Fibroblast of lung (primary cell): Measurements from ENCODE around the gene UTP25. TPM values are rescaled to one million over a fixed set of nuclear protein-coding genes. Genes with fewer than 3 reads are reported as not detected.

Experiments used
- DNase-seq, 2 donors: peaks; one replicate each; pipeline versions ENCODE4 v3.0.0 to v3.0.0-alpha.2; 2010; ENCODE audit warnings: low read depth in 2 of 2
- H2AFZ ChIP-seq: 2 replicates; pipeline ENCODE4 v1.5.1; 2012; ENCODE audit warnings: low read length, control low read depth, inconsistent platforms
- H3K27ac ChIP-seq: 2 replicates; pipeline ENCODE4 v1.5.1; 2011; ENCODE audit warnings: low read length, control low read depth; ENCODE audit not compliant: insufficient read depth
- H3K27me3 ChIP-seq: 2 replicates; pipeline ENCODE4 v1.5.1; 2011; ENCODE audit warnings: mild to moderate bottlenecking, low read length; ENCODE audit not compliant: control insufficient read depth, insufficient read depth
- H3K36me3 ChIP-seq: 2 replicates; pipeline ENCODE4 v1.5.1; 2011; ENCODE audit warnings: low read length; ENCODE audit not compliant: control insufficient read depth, insufficient read depth
- H3K4me1 ChIP-seq: 2 replicates; pipeline ENCODE4 v1.5.1; 2011; ENCODE audit warnings: low read length; ENCODE audit not compliant: control insufficient read depth, insufficient read depth; ENCODE audit errors: extremely low read depth
- H3K4me2 ChIP-seq: 2 replicates; pipeline ENCODE4 v1.5.1; 2011; ENCODE audit warnings: low read length, control low read depth; ENCODE audit not compliant: insufficient read depth; ENCODE audit errors: extremely low read depth
- H3K4me3 ChIP-seq, 4 experiments: fragments of 200-600 bp in 1 of 4; sonication (generic) in 1 of 4; replicated peaks in 1 of 4; 2 replicates each; pipeline ENCODE4 v1.5.1; 2011 to 2016; ENCODE audit warnings: low read length in 4 of 4, low read depth in 3 of 4, mild to moderate bottlenecking in 3 of 4, control low read depth in 2 of 4, inconsistent platforms in 1 of 4, mixed read lengths in 1 of 4; ENCODE audit not compliant: insufficient read depth in 1 of 4; ENCODE audit errors: control extremely low read depth in 1 of 4
- H3K79me2 ChIP-seq: 2 replicates; pipeline ENCODE4 v1.5.1; 2012; ENCODE audit warnings: mild to moderate bottlenecking, low read length, inconsistent platforms; ENCODE audit not compliant: control insufficient read depth, insufficient read depth
- H3K9ac ChIP-seq: 2 replicates; pipeline ENCODE4 v1.5.1; 2011; ENCODE audit warnings: mild to moderate bottlenecking, low read length, control low read depth; ENCODE audit not compliant: insufficient read depth
- H3K9me3 ChIP-seq: 2 replicates; pipeline ENCODE4 v1.5.1; 2012; ENCODE audit warnings: low read depth, low read length; ENCODE audit not compliant: control insufficient read depth, insufficient read depth
- H4K20me1 ChIP-seq: 2 replicates; pipeline ENCODE4 v1.5.1; 2011; ENCODE audit warnings: low read length; ENCODE audit not compliant: control insufficient read depth, insufficient read depth; ENCODE audit errors: extremely low read depth
- CTCF ChIP-seq, 2 donors: IDR thresholded peaks in 1 of 2; conservative IDR thresholded peaks in 1 of 2; 1 replicate in 1 of 2; 2 replicates in 1 of 2; pipeline ENCODE4 v1.5.1; 2011 to 2012; ENCODE audit warnings: low read length in 2 of 2, control low read depth in 1 of 2, inconsistent platforms in 1 of 2, low read depth in 1 of 2, mild to moderate bottlenecking in 1 of 2
- EZH2 ChIP-seq: IDR thresholded peaks from 2 replicates; pipeline ENCODE4 v1.5.1; 2012; ENCODE audit warnings: low read length, control low read depth, mild to moderate bottlenecking; ENCODE audit errors: missing control alignments
- polyA plus RNA-seq, 2 donors: library from polyadenylated mRNA; depleted of rRNA in 1 of 2; stranded (reverse) in 1 of 2; unstranded in 1 of 2; fragments of >200 nt; gene quantifications; 2 replicates each; pipeline ENCODE4 v1.2.1, GENCODE V29; 2011 to 2012; ENCODE audit warnings: missing spikeins in 1 of 2
- total RNA-seq: library from RNA; depleted of rRNA; stranded (reverse); fragments of >200 nt; gene quantifications from 2 replicates; pipeline ENCODE4 v1.2.1, GENCODE V29; 2014

Gene UTP25
- total and polyA plus RNA-seq, 2 donors (not counting 1 experiment from before 2014, with no cell fraction given) = 10.4 to 12.3 TPM

GRCh38 chr1:209785592-209785991 lies 42.2 kb upstream of the UTP25 start:
- Histone ChIP-seq H3K36me3 (no peaks in the 10 kb centered on the region), H3K79me2 (no peaks in the 10 kb centered on the region), H3K4me2 (no peak overlapping the region), H3K4me3 (no peak overlapping the region), H3K4me1 (no peaks in the 10 kb centered on the region), H3K27me3 (peaks cover 4% of the 10 kb centered on the region), H3K27ac (no peak overlapping the region), H3K9me3 (no peaks in the 10 kb centered on the region), H3K9ac (no peak overlapping the region), H4K20me1 (no peaks in the 10 kb centered on the region), H2AFZ (no peak overlapping the region)
- no peak for DNase-seq
- TF ChIP-seq EZH2 (no peak), CTCF (conservative IDR thresholded peaks at IDR 0.05 in 1 of 2, IDR thresholded peaks at IDR 0.05 in 1 of 2; ENCODE audit: low read depth in 1 of 2, low read length in 2 of 2) (no peak)

GRCh38 chr1:209786146-209786545 lies 41.6 kb upstream of the UTP25 start:
- no peak for TF ChIP-seq EZH2
- TF ChIP-seq CTCF (conservative IDR thresholded peaks at IDR 0.05 in 1 of 2, IDR thresholded peaks at IDR 0.05 in 1 of 2; ENCODE audit: low read depth in 1 of 2, low read length in 2 of 2) = no peak
- Histone ChIP-seq H3K9ac (no peak overlapping the region), H3K27ac (no peak overlapping the region), H4K20me1 (no peaks in the 10 kb centered on the region), H3K4me1 (no peaks in the 10 kb centered on the region), H2AFZ (no peak overlapping the region), H3K27me3 (peaks cover 4% of the 10 kb centered on the region), H3K79me2 (no peaks in the 10 kb centered on the region), H3K36me3 (no peaks in the 10 kb centered on the region), H3K4me3 (no peak overlapping the region), H3K4me2 (no peak overlapping the region), H3K9me3 (no peaks in the 10 kb centered on the region)
- no peak for DNase-seq

GRCh38 chr1:209787551-209787950 lies 40.2 kb upstream of the UTP25 start:
- Histone ChIP-seq H3K9ac (no peak overlapping the region), H3K4me3 (no peak overlapping the region), H3K27ac (no peak overlapping the region), H3K36me3 (no peaks in the 10 kb centered on the region), H3K9me3 (no peaks in the 10 kb centered on the region), H2AFZ (no peak overlapping the region), H3K79me2 (no peaks in the 10 kb centered on the region), H3K4me1 (no peaks in the 10 kb centered on the region), H4K20me1 (no peaks in the 10 kb centered on the region), H3K4me2 (no peak overlapping the region), H3K27me3 (peaks cover 4% of the 10 kb centered on the region)
- DNase-seq = no peak
- TF ChIP-seq CTCF (conservative IDR thresholded peaks at IDR 0.05 in 1 of 2, IDR thresholded peaks at IDR 0.05 in 1 of 2; ENCODE audit: low read depth in 1 of 2, low read length in 2 of 2) (no peak), EZH2 (peak; percentile 35)
